Neural cell (in vitro differentiated cells): ENCODE results near the gene GSN. TPM values are rescaled to one million over a fixed set of nuclear protein-coding genes. Genes with fewer than 3 reads are reported as not detected.

Experiments
- H2AFZ ChIP-seq: fragments of 200-600, 300-800 bp; sonication (generic), shearing (Covaris generic); 2 replicates; pipeline ENCODE4 v1.6.0; 2014; ENCODE audit warnings: low read depth, mild to moderate bottlenecking, antibody characterized with exemption, low read length, moderate library complexity
- H3F3A ChIP-seq: fragments of 200-600 bp; shearing (Covaris generic); 2 replicates; pipeline ENCODE4 v1.6.1; 2016; ENCODE audit warnings: mild to moderate bottlenecking, moderate library complexity, mixed read lengths, antibody characterized with exemption, low read length; ENCODE audit not compliant: insufficient read depth, poor library complexity, severe bottlenecking
- H3K27ac ChIP-seq: fragments of 200-600, 300-800 bp; sonication (generic), shearing (Covaris generic); 2 replicates; pipeline ENCODE4 v1.5.1; 2014; ENCODE audit warnings: mild to moderate bottlenecking, low read length, moderate library complexity
- H3K27me3 ChIP-seq: fragments of 300-800, 200-600 bp; sonication (generic), shearing (Covaris generic); 2 replicates; pipeline ENCODE4 v1.6.0; 2014; ENCODE audit warnings: mild to moderate bottlenecking, low read depth, low read length, moderate library complexity; ENCODE audit not compliant: insufficient read depth
- H3K36me3 ChIP-seq: fragments of 300-800, 200-600 bp; sonication (generic), shearing (Covaris generic); 2 replicates; pipeline ENCODE4 v1.5.1; 2014; ENCODE audit warnings: mild to moderate bottlenecking, antibody characterized with exemption, low read length, moderate library complexity; ENCODE audit not compliant: insufficient read depth
- H3K4me2 ChIP-seq: fragments of 300-800, 200-600 bp; sonication (generic), shearing (Covaris generic); 2 replicates; pipeline ENCODE4 v1.6.0; 2014; ENCODE audit warnings: mild to moderate bottlenecking, low read length
- H3K4me3 ChIP-seq: fragments of 300-800, 200-600 bp; sonication (generic), shearing (Covaris generic); 2 replicates; pipeline ENCODE4 v1.5.1; 2014; ENCODE audit warnings: mild to moderate bottlenecking, low read length, moderate library complexity
- H3K79me2 ChIP-seq: fragments of 200-600 bp; shearing (Covaris generic); replicated peaks from 2 replicates; pipeline ENCODE4 v1.6.0; 2014; ENCODE audit warnings: mild to moderate bottlenecking, low read length, moderate library complexity; ENCODE audit not compliant: insufficient read depth
- H3K9ac ChIP-seq: fragments of 300-800, 200-600 bp; sonication (generic), shearing (Covaris generic); 2 replicates; pipeline ENCODE4 v1.6.1; 2016; ENCODE audit warnings: mild to moderate bottlenecking, low read length, mixed read lengths
- H3K9me2 ChIP-seq: fragments of 200-600 bp; shearing (Covaris generic); 2 replicates; pipeline ENCODE4 v1.6.1; 2016; ENCODE audit warnings: mild to moderate bottlenecking, low read length, mixed read lengths; ENCODE audit not compliant: insufficient read depth
- H3K9me3 ChIP-seq: fragments of 200-600, 300-800 bp; sonication (generic), shearing (Covaris generic); 2 replicates; pipeline ENCODE4 v1.6.1; 2016; ENCODE audit warnings: mild to moderate bottlenecking, mixed run types, low read length, moderate library complexity, mixed read lengths
- H4K20me1 ChIP-seq: fragments of 200-600 bp; shearing (Covaris generic); 2 replicates; pipeline ENCODE4 v1.6.1; 2016; ENCODE audit warnings: mild to moderate bottlenecking, mixed run types; ENCODE audit not compliant: insufficient read depth
- CTCF ChIP-seq: fragments of 450-650 bp; IDR thresholded peaks from 2 replicates; pipeline ENCODE4 v1.5.1; 2014; ENCODE audit warnings: antibody characterized with exemption, mild to moderate bottlenecking, moderate library complexity; ENCODE audit not compliant: poor library complexity, severe bottlenecking
- EP300 ChIP-seq: fragments of 450-650 bp; conservative IDR thresholded peaks from 2 replicates; pipeline ENCODE4 v1.6.1; 2014; ENCODE audit warnings: antibody characterized with exemption, mild to moderate bottlenecking, moderate library complexity; ENCODE audit not compliant: poor library complexity, severe bottlenecking
- EZH2 ChIP-seq: fragments of 200-600, 300-800 bp; shearing (Covaris generic), sonication (generic); IDR thresholded peaks from 2 replicates; pipeline ENCODE4 v1.6.1; 2014; ENCODE audit warnings: antibody characterized with exemption, low read length, borderline replicate concordance, mild to moderate bottlenecking; ENCODE audit not compliant: insufficient read depth, poor library complexity, severe bottlenecking
- MXI1 ChIP-seq: fragments of 450-650 bp; conservative IDR thresholded peaks from 2 replicates; pipeline ENCODE4 v1.6.1; 2014; ENCODE audit warnings: antibody characterized with exemption, mild to moderate bottlenecking; ENCODE audit not compliant: poor library complexity, severe bottlenecking
- POLR2AphosphoS5 ChIP-seq: IDR thresholded peaks from 2 replicates; pipeline ENCODE4 v1.6.1; 2012
- RAD21 ChIP-seq: fragments of 450-650 bp; conservative IDR thresholded peaks from 2 replicates; pipeline ENCODE4 v1.6.1; 2014; ENCODE audit warnings: antibody characterized with exemption, mild to moderate bottlenecking, moderate library complexity
- REST ChIP-seq: IDR thresholded peaks from 2 replicates; pipeline ENCODE4 v1.6.1; 2012; ENCODE audit warnings: borderline replicate concordance
- SMC3 ChIP-seq: fragments of 450-650 bp; conservative IDR thresholded peaks from 2 replicates; pipeline ENCODE4 v1.6.1; 2014; ENCODE audit warnings: antibody characterized with exemption, mild to moderate bottlenecking, moderate library complexity; ENCODE audit not compliant: poor library complexity
- TAF1 ChIP-seq: IDR thresholded peaks from 2 replicates; pipeline ENCODE4 v1.6.1; 2012; ENCODE audit warnings: low read depth
- polyA plus RNA-seq: library from polyadenylated mRNA; depleted of rRNA; stranded (reverse); fragments of >200 nt; gene quantifications from 2 replicates; pipeline ENCODE4 v1.2.3, GENCODE V29; 2014

GSN gene
- polyA plus RNA-seq, 1 donor from 2014 or later, result 2.4 TPM

GRCh38 chr9:121360601-121361374, 92.8 kb downstream of the GSN start:
- no peaks in the 10 kb centered on the region for H3K27me3 ChIP-seq
- no peaks in the 10 kb centered on the region for H3F3A ChIP-seq
- H3K27ac ChIP-seq, result no peak overlapping the region
- no peak overlapping the region for H3K9ac ChIP-seq
- no peak overlapping the region for H2AFZ ChIP-seq
- no peak overlapping the region for H3K4me2 ChIP-seq
- no peaks in the 10 kb centered on the region for H3K9me2 ChIP-seq
- H4K20me1 ChIP-seq, result no peaks in the 10 kb centered on the region
- H3K4me3 ChIP-seq, result no peak overlapping the region
- TF ChIP-seq CTCF (no peak), RAD21 (no peak), REST (no peak), TAF1 (no peak), MXI1 (no peak), EZH2 (no peak), POLR2AphosphoS5 (no peak), EP300 (no peak), SMC3 (no peak)
- no peaks in the 10 kb centered on the region for H3K79me2 ChIP-seq
- no peaks in the 10 kb centered on the region for H3K36me3 ChIP-seq
- no peaks in the 10 kb centered on the region for H3K9me3 ChIP-seq

- Histone ChIP-seq H3K79me2 (no peaks in the 10 kb centered on the region), H3K27ac (no peak overlapping the region), H2AFZ (no peak overlapping the region), H3K9me2 (no peaks in the 10 kb centered on the region), H3K9me3 (no peaks in the 10 kb centered on the region), H4K20me1 (no peaks in the 10 kb centered on the region), H3K9ac (no peak overlapping the region), H3K27me3 (no peaks in the 10 kb centered on the region), H3K4me3 (no peak overlapping the region), H3F3A (no peaks in the 10 kb centered on the region), H3K4me2 (no peak overlapping the region), H3K36me3 (no peaks in the 10 kb centered on the region)
- TF ChIP-seq REST (no peak), EP300 (no peak), RAD21 (no peak), TAF1 (no peak), MXI1 (no peak), SMC3 (no peak)
Observed at GRCh38 chr9:121362813-121363621, 95.1 kb downstream of the GSN start.
